ENCODE measurements around the gene CISH.

CISH gene

DNA sequence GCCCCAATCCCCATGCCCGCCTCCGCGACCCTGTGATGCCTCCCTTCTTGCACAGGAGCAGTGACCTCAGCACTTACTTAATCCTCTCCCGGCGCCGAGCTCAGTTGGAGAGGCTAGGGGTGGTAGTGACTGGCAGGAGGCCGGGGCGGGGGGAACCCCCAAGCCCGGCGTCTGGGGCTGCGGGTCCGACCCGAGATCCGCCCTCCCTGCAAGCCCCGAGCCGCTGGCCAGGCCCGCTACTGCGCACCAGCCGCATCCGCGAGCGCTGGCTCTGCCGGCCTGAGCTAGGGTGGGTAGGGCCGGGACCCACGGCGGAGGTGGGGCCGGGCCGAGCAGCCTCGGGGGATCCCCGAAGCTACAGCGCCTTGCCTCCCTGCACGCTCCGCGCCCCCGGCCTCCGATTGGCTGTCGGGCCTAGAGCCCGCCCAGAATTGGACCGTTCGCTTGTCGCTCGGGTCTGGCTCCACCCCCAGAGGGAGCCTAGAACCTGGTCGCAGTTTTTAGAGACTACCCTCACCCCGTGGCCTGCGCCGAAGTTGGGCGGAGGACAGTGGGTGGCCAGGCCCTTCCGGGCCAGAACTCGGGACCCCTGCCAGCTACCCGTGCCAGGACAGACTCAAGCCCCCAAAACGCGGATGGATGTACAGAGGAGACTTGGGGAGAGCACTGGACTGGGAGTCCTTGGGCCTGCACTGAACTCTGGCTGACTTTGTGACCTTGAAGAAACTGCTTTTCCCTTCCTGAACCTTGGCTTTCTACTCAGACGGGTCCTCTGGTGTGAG lies 44.0 kb downstream of the CISH start, which contains the start of gene C3orf18:
C3orf18 (minus strand) TSS at position 362 of the 782 bp plus-strand sequence. CDS start 2,048 bp downstream, outside the sequence.
- no peak for TF ChIP-seq JUND (IDR thresholded peaks at IDR 0.05; ENCODE audit: low read depth)
- in situ Hi-C loops (cut with HindIII; ENCODE audit: low pct_unique_long_range_greater_than_20kb, low sequenced_read_pairs), result no loop called here
- peak; percentile 72 to 96 for DNase-seq (ENCODE audit: low read depth in 1 of 2, low spot score in 1 of 2)

DNA sequence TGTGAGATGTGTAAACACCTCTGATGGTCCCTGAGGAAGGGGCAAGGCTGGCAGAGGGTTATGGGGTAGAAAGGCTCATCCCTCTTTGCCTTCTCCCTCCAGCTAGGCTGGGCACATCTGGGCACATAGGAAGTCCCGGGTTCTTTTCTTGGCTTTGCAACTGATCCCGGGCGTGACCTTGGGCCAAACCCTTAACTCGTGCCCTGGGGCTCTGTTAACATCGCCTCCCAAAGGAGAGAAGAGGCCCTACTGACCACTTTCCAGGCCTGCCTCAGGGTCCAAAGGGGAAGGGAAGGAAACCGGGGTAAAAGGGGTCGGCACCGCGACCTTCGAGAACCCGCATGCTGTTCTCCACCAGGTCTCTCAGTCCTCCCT lies 44.6 kb downstream of the CISH start:
- in situ Hi-C loops (cut with HindIII; ENCODE audit: low pct_unique_long_range_greater_than_20kb, low sequenced_read_pairs), result no loop called here
- DNase-seq (ENCODE audit: low read depth in 1 of 2, low spot score in 1 of 2), result no peak
- no peak for TF ChIP-seq JUND (IDR thresholded peaks at IDR 0.05; ENCODE audit: low read depth)

DNA sequence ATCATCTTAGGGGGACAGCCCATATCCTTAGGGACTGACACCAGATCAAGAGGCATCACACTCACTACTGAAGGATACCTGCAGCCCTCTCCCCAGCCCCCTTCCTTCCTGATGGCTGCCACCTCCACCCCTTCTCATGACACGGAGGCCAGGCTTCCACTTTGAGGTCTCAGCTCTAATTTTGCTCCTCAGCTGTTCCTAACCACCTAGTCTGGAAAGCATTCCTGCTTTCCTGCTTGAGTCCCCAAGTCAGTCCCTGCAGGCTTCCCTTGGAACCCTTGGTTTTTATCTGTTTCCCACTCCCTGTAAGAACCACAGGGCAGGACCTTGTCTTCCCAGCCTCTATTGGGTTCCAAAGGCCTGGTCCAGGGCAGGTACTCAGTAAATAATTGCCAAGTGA lies 47.3 kb downstream of the CISH start:
- in situ Hi-C loops (cut with HindIII; ENCODE audit: low pct_unique_long_range_greater_than_20kb, low sequenced_read_pairs), result no loop called here
- no peak for DNase-seq (ENCODE audit: low read depth in 1 of 2, low spot score in 1 of 2)
- no peak for TF ChIP-seq JUND (IDR thresholded peaks at IDR 0.05; ENCODE audit: low read depth)

- no peak for TF ChIP-seq JUND (IDR thresholded peaks at IDR 0.05; ENCODE audit: low read depth)
- DNase-seq (ENCODE audit: low read depth in 1 of 2, low spot score in 1 of 2), result no peak
- in situ Hi-C loops (cut with HindIII; ENCODE audit: low pct_unique_long_range_greater_than_20kb, low sequenced_read_pairs), result no loop called here
These were observed 47.7 kb downstream of the CISH start for GRCh38 chr3:50563867-50564266.

DNA sequence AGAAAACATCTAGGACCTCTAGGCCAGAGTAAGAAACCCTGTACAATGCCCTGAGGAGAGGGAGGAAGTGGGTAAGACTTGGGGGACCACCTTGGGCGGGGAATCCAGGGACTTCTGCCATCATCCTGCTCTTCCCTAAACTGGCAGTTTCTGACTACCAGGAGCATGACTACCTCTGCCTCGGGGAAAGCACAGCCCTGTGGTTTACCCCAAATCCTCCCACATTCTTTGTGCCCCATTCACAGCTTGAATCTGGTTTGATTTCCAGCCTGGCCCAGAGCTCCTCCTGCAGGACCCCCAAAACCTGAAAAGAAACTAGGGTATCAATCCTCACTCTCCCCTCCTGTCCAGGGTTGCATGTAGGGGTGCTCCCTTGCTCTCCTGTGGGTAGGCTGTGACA lies 48.7 kb downstream of the CISH start:
- DNase-seq (ENCODE audit: low read depth in 1 of 2, low spot score in 1 of 2), result no peak
- in situ Hi-C loops (cut with HindIII; ENCODE audit: low pct_unique_long_range_greater_than_20kb, low sequenced_read_pairs), result no loop called here
- TF ChIP-seq JUND (IDR thresholded peaks at IDR 0.05; ENCODE audit: low read depth), result no peak

DNA sequence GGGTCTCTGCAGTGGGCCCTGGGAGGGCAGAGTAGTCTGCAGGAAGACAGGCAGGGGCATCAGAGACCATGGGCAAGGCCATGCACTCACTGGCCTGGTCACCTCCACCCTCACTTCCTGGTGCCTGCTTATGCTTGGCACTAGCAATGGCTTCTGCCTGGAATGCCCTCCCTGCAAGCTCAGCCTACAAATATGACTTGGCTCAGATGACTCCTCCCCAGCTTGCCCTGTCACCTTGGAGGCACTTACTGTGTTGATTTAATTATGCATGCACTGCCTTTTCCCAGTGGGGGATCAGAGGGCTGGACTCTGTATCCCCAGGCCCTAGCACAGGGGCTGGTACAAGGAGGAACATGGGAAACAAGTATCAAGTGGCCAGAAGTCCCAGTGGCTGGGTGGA lies 51.9 kb downstream of the CISH start:
- DNase-seq (ENCODE audit: low read depth in 1 of 2, low spot score in 1 of 2), result peak in 1 of 2 experiments; percentile 25
- in situ Hi-C loops (cut with HindIII; ENCODE audit: low pct_unique_long_range_greater_than_20kb, low sequenced_read_pairs), result no loop called here
- TF ChIP-seq JUND (IDR thresholded peaks at IDR 0.05; ENCODE audit: low read depth), result no peak

GRCh38 chr3:50557915-50558314 lies 53.7 kb downstream of the CISH start:
- in situ Hi-C loops (cut with HindIII; ENCODE audit: low pct_unique_long_range_greater_than_20kb, low sequenced_read_pairs), result no loop called here
- no peak for TF ChIP-seq JUND (IDR thresholded peaks at IDR 0.05; ENCODE audit: low read depth)
- DNase-seq (ENCODE audit: low read depth in 1 of 2, low spot score in 1 of 2), result no peak

- no peak for TF ChIP-seq JUND (IDR thresholded peaks at IDR 0.05; ENCODE audit: low read depth)
- DNase-seq (ENCODE audit: low read depth in 1 of 2, low spot score in 1 of 2), result no peak
- in situ Hi-C loops (cut with HindIII; ENCODE audit: low pct_unique_long_range_greater_than_20kb, low sequenced_read_pairs), result no loop called here
These were observed 54.5 kb downstream of the CISH start for GRCh38 chr3:50557106-50557505.
